Stimulated activated CD4-positive, alpha-beta T cell treated with anti-CD3 and anti-CD28 coated beads, Interleukin-12 subunit alpha, Interleukin-12 subunit beta, amount 100 ng/mL, for 4 hours (primary cell): Measurements from ENCODE around the gene HOXA13.

Experiments
- DNase-seq: peaks from one replicate; pipeline ENCODE4 v3.0.0-alpha.2; 2020

The HOXA13 gene

DNA sequence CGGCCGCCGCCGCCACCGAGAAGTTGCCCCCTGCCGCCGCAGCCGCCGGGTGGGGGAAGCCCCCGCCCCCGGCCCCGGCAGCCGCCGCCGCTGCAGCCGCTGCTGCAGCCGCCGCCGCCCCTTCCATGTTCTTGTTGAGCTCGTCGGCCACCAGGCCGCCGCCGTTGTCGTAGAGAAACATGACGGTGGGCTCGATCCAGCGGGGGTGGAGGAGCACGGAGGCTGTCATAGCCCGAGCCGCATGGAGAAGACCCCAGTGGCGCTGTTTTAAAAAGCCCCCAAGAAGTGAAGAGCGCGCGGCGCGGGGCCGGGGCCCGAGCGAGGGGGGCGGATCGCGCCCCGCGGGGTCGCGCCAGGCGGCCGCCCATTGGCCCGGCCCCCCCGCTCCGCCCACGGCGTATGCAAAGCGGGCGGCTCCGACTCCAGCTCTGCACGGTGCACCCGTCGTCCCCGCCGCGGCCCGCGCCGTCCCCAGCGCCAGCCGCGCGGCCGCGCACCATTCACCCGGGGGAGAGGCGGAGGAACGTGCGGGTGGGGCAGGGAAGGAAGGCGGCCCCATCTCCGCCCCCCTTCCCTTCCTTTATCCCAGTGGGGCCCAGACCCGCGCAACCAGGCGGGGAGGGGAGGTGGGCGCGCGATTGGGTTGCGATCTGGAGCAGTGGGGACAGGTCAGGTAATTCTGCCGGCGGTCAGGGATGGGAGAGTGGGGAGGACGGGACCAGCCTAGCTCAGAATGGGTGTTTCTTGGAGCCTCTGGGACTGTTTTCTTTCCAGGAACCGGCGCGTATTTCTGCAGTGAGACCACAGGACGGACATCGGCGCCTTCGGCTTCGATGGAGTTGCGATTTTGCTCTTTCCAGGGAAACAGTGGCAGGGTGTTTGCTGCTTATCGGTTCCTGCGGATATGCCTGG, at the start of gene HOXA13:
Gene HOXA13 (minus strand): TSS at position 243 of the 912 bp plus-strand sequence. CDS start 14 bp downstream, at position 229.
- no peak for DNase-seq

DNA sequence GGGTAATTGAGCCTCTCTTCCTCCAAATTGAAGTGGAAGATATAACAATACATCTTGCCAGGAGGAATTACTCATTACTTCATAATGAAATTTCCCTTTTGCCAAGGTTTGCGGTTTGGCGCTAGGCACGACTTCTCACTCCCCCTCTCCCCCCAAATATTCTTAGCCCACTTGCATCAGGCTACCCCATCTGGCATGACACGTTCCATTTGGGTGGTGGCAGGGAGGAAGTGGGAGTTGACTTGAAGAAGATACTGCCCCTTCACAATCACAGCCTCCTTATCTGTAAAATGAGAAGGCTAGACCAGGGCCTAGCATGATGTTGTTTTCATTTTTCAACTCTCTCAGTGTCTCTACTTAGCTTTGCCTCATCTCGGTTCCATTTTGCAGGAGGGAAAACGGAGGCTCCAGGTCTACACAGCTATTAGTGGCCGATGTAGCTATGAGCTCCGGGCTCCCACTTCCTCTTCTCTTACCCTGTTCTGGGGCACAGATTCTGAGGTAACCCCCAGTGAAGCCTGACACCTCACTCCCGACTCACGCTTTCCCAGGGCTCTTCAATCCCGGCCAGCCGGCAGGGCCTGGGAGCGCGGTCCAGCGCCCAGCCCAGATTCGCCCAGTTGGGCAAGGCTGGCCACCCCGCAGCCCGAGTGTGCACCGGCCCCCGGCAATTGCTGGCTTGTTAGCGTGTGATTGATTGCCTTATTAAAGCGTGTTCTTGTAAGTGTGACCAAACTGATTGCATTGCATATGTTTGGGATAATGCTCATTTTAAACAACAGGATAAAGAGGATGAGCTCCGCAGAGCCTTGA, 49.2 kb upstream of the HOXA13 start:
- no peak for DNase-seq

DNA sequence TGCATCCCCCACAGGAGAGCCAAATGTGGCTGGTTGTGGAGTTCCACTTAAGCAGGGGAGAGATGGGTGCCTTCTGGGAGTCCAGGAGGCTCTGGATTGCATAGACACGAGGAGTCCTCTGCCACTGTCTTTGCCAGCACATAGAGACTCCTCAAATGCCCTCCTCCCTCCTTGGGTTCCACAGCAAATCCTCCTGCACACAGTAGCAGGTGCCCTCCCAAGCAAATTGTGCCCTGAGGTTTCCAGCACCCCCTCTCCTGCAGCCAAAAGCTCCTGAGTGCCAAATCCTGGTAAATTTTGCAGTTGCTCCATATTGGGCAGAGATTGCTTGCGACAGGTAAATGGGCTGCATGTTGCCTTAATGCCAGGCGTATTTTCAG, 48.5 kb upstream of the HOXA13 start:
- DNase-seq: no peak

- no peak for DNase-seq
Measured at GRCh38 chr7:27247452-27248426, 47.8 kb upstream of the HOXA13 start.

- DNase-seq: no peak
Measured at GRCh38 chr7:27247000-27247399, 47.1 kb upstream of the HOXA13 start.

DNA sequence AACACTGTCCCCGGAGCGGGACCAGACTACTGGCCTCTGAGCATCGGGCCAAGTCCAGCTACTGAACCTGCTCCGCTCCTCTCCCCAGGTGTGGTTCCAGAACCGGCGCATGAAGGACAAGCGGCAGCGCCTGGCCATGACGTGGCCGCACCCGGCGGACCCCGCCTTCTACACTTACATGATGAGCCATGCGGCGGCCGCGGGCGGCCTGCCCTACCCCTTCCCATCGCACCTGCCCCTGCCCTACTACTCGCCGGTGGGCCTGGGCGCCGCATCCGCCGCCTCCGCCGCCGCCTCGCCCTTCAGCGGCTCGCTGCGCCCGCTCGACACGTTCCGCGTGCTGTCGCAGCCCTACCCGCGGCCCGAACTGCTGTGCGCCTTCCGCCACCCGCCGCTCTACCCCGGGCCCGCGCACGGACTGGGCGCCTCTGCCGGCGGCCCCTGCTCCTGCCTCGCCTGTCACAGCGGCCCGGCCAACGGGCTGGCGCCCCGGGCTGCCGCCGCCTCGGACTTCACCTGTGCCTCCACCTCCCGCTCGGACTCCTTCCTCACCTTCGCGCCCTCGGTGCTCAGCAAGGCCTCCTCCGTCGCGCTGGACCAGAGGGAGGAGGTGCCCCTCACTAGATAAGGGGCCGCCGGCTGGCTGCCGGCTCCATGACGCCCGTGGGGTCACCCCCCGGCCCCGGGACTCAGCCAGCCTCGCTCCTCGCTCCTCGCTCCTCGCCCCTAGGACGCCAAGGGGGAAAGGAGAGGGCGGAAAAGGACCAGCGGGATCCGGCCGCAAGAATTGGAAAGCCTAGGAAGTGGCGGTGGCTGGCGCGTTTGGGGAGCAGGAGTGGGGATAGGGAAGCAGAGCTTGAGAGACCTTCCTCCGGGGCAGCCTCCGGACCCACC, 46.2 kb upstream of the HOXA13 start:
- no peak for DNase-seq

- DNase-seq: no peak
Measured at GRCh38 chr7:27245124-27245797, 45.4 kb upstream of the HOXA13 start.

DNA sequence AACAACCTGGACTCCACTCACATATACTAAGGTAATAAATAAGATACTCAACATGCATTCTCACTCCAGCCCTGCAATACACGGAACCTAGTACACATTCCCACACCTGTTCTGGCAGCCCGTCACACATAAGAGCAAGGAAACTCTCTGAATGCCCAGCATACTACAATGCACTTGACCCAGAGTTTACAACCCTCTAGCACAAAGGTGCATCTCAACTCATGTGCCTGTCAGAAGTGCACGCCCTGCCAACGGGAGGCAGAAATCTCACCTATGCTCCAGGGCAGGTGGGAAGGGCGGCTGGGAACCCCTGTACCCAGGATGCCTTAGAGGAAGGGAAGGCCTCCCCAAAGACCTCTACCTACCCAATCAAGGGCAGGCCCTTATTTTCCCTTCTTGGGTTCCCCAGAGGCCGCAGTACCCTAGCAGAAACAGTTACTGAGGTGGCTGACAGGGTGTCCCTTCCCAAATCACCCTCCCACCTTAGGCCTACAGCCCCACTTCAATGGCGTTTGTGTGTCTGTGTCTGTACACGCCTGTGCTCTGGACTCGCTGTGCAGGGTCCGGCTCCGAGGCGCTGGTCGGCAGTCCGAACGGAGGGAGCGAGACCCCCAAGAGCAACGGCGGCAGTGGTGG, 44.7 kb upstream of the HOXA13 start:
- DNase-seq: no peak

- DNase-seq: no peak
Measured at GRCh38 chr7:27243340-27244163, 43.7 kb upstream of the HOXA13 start.

DNA sequence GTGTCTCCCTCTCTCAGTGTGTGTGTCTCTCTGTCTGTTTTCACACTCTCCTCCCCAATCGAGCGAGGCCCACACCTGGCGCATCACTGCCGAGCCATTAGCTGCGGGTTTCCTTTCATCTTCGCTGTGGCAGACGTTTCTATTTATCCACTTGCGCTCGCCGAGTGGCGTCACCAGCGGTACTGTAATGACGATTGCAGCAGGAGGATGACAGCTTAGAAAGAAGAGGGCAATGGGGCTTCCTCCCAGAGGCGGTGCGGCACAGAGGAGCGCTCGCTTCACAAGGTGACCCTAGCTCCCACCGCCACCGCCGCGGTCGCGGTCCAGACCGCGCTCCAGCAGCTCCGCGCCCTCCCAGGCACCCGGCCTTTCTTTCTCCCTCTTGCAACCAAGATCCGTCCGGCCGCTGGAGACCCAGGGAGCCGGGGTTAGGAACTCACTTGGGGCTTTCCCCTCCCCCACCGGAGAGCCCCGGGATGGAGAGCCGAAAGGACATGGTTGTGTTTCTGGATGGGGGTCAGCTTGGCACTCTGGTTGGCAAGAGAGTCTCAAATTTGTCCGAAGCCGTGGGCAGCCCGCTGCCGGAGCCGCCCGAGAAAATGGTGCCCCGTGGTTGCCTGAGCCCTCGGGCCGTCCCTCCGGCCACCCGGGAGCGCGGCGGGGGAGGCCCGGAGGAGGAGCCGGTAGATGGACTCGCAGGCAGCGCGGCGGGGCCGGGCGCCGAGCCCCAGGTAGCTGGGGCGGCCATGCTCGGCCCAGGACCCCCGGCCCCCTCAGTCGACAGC, 42.9 kb upstream of the HOXA13 start, which contains the start of gene EVX1:
Gene EVX1 (plus strand): TSS at position 248 of the 785 bp plus-strand sequence. CDS start 229 bp downstream, at position 477.
- DNase-seq: no peak

DNA sequence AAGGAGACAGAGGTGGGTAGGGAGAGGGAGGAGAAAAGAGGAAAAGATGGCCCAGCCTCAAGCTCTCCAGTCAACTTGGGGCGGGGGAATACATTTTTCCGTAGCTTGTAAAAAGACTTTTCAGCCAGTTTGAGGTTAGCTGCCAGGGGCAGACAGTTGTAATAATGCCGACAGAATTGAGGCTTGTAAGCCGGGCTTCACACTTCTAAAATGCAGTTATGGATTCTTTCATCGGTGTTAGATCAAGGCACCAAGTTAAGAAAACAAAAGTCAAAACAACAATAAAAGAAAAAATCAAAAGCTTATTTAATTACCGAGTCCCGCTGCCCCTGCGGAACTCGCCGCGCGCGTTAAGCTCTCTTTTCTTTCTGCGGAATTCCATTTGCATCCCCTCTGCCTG, 42.3 kb upstream of the HOXA13 start:
- DNase-seq: no peak

DNA sequence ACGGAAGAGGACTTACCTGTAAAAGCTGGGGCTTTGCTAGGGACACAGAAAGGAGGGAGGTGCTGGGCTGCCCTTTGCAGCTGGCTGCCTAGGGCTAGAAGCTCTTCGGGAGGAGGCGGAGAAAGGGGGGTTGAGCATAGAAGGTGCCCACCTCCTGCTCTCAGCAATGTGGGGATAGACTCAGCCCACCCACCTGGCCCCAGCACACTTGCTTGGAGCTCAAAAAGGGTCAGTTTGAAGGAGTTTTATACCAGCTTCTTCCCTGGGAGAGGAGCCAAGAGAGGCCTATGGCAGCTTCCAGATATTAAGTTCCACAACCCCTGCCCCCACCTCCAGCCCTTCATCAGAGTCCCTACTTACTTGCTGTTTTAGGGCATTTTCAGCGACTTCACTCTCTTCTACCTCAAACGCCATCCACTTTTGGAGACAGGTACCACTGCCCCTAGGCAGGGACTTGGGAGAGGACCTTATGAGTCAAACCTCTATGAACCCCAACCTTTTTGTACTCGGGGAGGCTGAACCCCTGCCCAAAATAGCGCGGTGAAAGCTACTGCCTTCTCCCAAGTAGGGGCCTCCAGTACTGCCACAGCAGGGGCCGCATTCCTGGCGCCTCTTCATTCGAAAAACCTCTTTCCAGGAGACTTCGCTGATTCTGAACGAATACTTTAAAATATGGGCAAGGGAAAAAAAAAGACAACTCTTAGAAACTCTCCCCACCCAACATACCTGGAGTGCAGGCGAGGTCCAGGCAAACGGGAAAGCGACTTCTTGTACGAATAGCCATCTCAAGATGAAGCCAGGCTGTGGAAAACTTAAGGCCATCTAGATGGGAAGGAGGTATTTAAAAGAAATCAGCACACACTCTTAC, 41.5 kb upstream of the HOXA13 start:
- DNase-seq: no peak

- no peak for DNase-seq
Measured at GRCh38 chr7:27240015-27240731, 40.3 kb upstream of the HOXA13 start.

DNA sequence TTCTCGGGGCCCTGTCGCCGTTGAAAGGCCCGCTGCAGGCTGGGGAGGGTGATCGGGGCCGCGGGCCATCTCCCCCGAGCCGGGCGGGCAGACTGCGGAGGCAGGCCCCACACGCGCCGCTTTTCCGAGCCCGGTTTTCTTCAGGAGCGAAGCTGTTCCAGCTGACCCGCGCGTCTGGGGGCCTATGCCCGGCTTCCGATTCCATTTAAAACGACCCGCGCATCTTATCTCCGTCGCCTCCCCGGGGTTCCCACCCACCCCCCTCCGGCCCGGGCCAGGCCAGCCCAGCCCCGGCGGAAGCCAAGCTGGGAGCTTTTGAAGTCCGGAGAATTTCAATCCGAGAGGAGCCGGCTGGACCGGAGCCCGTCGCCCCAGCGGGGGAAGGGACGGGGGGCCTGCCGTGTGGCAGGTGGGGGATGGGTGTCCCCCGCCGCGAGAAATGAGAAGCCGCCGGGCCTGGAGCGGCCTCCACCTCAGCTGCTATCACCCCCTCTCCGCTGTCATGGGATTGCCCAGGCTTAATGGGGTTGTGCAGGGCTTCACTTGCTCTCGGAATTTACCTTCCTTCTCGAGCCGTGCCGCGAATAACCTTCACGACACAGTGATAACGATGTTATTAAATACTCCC, 39.6 kb upstream of the HOXA13 start:
- DNase-seq: no peak

DNA sequence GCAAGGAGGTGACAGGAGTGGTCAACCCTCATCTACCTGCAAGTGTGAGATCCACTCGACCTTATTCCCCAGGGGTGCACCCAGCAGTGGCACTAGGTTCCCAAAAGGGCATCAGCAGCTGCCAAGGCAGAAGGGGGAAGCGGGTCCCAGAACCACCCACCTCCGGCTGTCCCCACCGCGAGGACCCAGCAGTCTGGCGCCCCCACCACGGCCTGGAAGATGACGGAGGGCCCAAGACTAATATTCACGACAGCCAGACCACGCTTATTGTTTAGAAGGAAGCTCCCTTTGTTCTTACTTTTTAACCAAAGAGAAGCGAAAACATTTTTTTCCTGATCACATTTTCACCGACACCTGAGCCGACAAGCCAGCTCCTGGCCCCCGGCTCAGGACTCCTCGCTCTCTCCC, 39.1 kb upstream of the HOXA13 start:
- DNase-seq: no peak

DNA sequence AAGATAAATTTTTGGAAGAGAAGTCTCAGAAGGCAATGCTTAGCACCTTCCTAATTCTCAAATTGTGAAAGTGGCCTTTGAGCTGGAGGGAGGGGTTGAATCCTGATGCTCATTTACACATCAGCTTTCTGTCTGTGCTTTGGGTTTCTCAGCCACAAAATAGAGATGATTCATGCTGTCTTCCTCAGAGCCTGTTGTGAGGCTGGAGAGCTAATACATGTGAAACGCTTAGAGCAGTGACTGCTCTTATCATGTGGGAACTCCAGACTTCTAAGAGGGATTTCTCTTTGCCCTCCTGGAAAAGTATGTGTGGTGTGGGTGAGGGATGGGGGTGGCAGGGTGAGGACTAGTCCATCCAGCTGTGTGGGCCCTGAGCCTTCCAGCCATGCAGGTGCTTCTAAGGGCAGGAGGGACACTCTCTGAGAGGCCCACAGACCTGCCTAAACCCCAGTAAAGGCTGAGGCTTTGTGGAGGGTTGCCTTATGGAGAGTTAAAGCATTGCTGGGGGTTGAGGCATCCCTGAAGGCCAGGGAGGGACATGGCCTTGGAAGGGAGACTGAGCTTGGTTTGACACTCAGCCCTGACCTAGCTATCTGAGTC, 37.9 kb upstream of the HOXA13 start:
- no peak for DNase-seq
